GM18868 (cell line): Measurements from ENCODE around the gene IL3RA.
A peak's percentile ranks its signal among the peaks of the same experiment; 100 is the strongest.
"Not testable (repeated sequence)": the region's sequence is repeated elsewhere in the genome, so short reads cannot be mapped to it uniquely, and the experiment has no call there.

Source experiments
- ATAC-seq: cut with Tn5 transposase; IDR thresholded peaks from one replicate; pipeline ENCODE4 v1.9.1; 2021; ENCODE audit warnings: mild to moderate bottlenecking, moderate library complexity; ENCODE audit not compliant: unreplicated experiment

The IL3RA gene

GRCh38 chrX:1327651-1328304, 8.8 kb upstream of the IL3RA start:
- ATAC-seq, result peak; percentile 51

GRCh38 chrX:1330605-1331004, 6.0 kb upstream of the IL3RA start:
- ATAC-seq, result peak; percentile 37

- ATAC-seq, result not testable (repeated sequence)
These were observed 4.2 kb upstream of the IL3RA start for GRCh38 chrX:1332433-1332832.

- no peak for ATAC-seq
These were observed 1.7 kb upstream of the IL3RA start for GRCh38 chrX:1334854-1335253.

GRCh38 chrX:1336948-1337779, 579 bp downstream of the IL3RA start:
- ATAC-seq, result peak; percentile 44

- no peak for ATAC-seq
These were observed 5.1 kb downstream of the IL3RA start for GRCh38 chrX:1341545-1342184.

GRCh38 chrX:1349606-1350005, 13.0 kb downstream of the IL3RA start:
- not testable (repeated sequence) for ATAC-seq

- no peak for ATAC-seq
These were observed 15.6 kb downstream of the IL3RA start for GRCh38 chrX:1351981-1352714.

GRCh38 chrX:1354036-1355019, 17.7 kb downstream of the IL3RA start:
- ATAC-seq, result no peak

- no peak for ATAC-seq
These were observed 18.8 kb downstream of the IL3RA start for GRCh38 chrX:1355131-1356046.

- no peak for ATAC-seq
These were observed 21.4 kb downstream of the IL3RA start for GRCh38 chrX:1357993-1358392.

GRCh38 chrX:1358793-1359476, 22.4 kb downstream of the IL3RA start:
- ATAC-seq, result no peak

GRCh38 chrX:1359477-1359873, 22.9 kb downstream of the IL3RA start:
- ATAC-seq, result no peak

GRCh38 chrX:1360171-1360570, 23.6 kb downstream of the IL3RA start:
- ATAC-seq, result no peak

GRCh38 chrX:1361275-1361674, 24.7 kb downstream of the IL3RA start:
- no peak for ATAC-seq

GRCh38 chrX:1361910-1362309, 25.3 kb downstream of the IL3RA start:
- ATAC-seq, result no peak

GRCh38 chrX:1366363-1366762, 29.8 kb downstream of the IL3RA start:
- not testable (repeated sequence) for ATAC-seq

- ATAC-seq, result no peak
These were observed 31.8 kb downstream of the IL3RA start for GRCh38 chrX:1368385-1368698.
